GM23338 (cell line): ENCODE measurements around the gene CCL8. TPM values are rescaled to one million over a fixed set of nuclear protein-coding genes. Genes with fewer than 3 reads are reported as not detected.

ENCODE experiments used
- ATAC-seq: fragments of 200-7000 bp; cut with Tn5 transposase; 3 replicates; pipeline ENCODE4 v1.9.1; 2020
- DNase-seq: peaks from one replicate; pipeline ENCODE4 v3.0.0-alpha.2; 2015; ENCODE audit warnings: low spot score
- H2AFZ ChIP-seq: fragments of 200-600 bp; sonication (generic); 2 replicates; pipeline ENCODE4 v1.8.0; 2016; ENCODE audit warnings: antibody characterized with exemption, mild to moderate bottlenecking, moderate library complexity
- H3F3A ChIP-seq: fragments of 200-600 bp; sonication (generic); replicated peaks from 2 replicates; pipeline ENCODE4 v1.8.0; 2017; ENCODE audit warnings: antibody characterized with exemption, mixed run types, low read depth
- H3K27ac ChIP-seq: fragments of 200-600 bp; sonication (generic); 2 replicates; pipeline ENCODE4 v1.6.1; 2016; ENCODE audit warnings: low read depth
- H3K27me3 ChIP-seq: fragments of 200-600 bp; sonication (generic); 2 replicates; pipeline ENCODE4 v1.8.0; 2016; ENCODE audit warnings: mild to moderate bottlenecking, mixed run types, moderate library complexity; ENCODE audit not compliant: insufficient read depth
- H3K36me3 ChIP-seq: fragments of 200-600 bp; sonication (generic); 2 replicates; pipeline ENCODE4 v1.8.0; 2016; ENCODE audit warnings: mild to moderate bottlenecking; ENCODE audit not compliant: insufficient read depth
- H3K4me1 ChIP-seq: fragments of 200-600 bp; sonication (generic); 2 replicates; pipeline ENCODE4 v1.8.0; 2016; ENCODE audit warnings: mild to moderate bottlenecking, moderate library complexity; ENCODE audit not compliant: insufficient read depth
- H3K4me2 ChIP-seq: fragments of 200-600 bp; sonication (generic); 2 replicates; pipeline ENCODE4 v1.7.1; 2017; ENCODE audit warnings: mixed run types
- H3K4me3 ChIP-seq: fragments of 200-600 bp; sonication (generic); 2 replicates; pipeline ENCODE4 v1.6.1; 2016; ENCODE audit warnings: mixed run types
- H3K79me2 ChIP-seq: fragments of 200-600 bp; sonication (generic); replicated peaks from 2 replicates; pipeline ENCODE4 v1.8.0; 2017; ENCODE audit warnings: mild to moderate bottlenecking; ENCODE audit not compliant: insufficient read depth
- H3K9me2 ChIP-seq: fragments of 200-600 bp; sonication (generic); 2 replicates; pipeline ENCODE4 v1.8.0; 2017; ENCODE audit not compliant: insufficient read depth
- H4K20me1 ChIP-seq: fragments of 200-600 bp; sonication (generic); replicated peaks from 2 replicates; pipeline ENCODE4 v1.8.0; 2017; ENCODE audit warnings: mild to moderate bottlenecking; ENCODE audit not compliant: insufficient read depth
- H3K27ac Mint-ChIP-seq: 2 replicates; pipeline ENCODE4 v1.8.0; 2020; ENCODE audit warnings: inconsistent platforms, mild to moderate bottlenecking, moderate library complexity, mixed read lengths
- H3K27me3 Mint-ChIP-seq: 3 replicates; pipeline ENCODE4 v1.8.0; 2022; ENCODE audit warnings: low read depth, mild to moderate bottlenecking, moderate library complexity, mixed read lengths, inconsistent platforms; ENCODE audit not compliant: insufficient read depth, poor library complexity
- H3K36me3 Mint-ChIP-seq: 3 replicates; pipeline ENCODE4 v1.8.0; 2021; ENCODE audit warnings: low read depth, mild to moderate bottlenecking, inconsistent platforms, moderate library complexity, mixed read lengths
- H3K4me1 Mint-ChIP-seq: 3 replicates; pipeline ENCODE4 v1.8.0; 2020; ENCODE audit warnings: mild to moderate bottlenecking, inconsistent platforms, mixed read lengths
- H3K4me3 Mint-ChIP-seq: 3 replicates; pipeline ENCODE4 v1.8.0; 2021; ENCODE audit warnings: moderate library complexity, mild to moderate bottlenecking, inconsistent platforms, mixed read lengths
- H3K9me3 Mint-ChIP-seq: 3 replicates; pipeline ENCODE4 v1.8.0; 2020; ENCODE audit warnings: moderate library complexity, mild to moderate bottlenecking, inconsistent platforms, mixed read lengths
- CREB1 ChIP-seq: fragments of 250-450 bp; sonication (Bioruptor Pico); IDR thresholded peaks from 2 replicates; pipeline ENCODE4 v1.5.0; 2020; ENCODE audit warnings: low read depth, mild to moderate bottlenecking, moderate library complexity
- CTCF ChIP-seq, 2 experiments: fragments of 200-600 bp in 1 of 2; sonication (generic) in 1 of 2; conservative IDR thresholded peaks; 2 replicates each; pipeline versions ENCODE4 v1.5.1 to v1.6.1; 2016 to 2017; ENCODE audit warnings: antibody characterized with exemption in 2 of 2, low read depth in 2 of 2, mild to moderate bottlenecking in 2 of 2, moderate library complexity in 1 of 2
- ETS1 ChIP-seq: IDR thresholded peaks from 2 replicates; pipeline ENCODE4 v1.6.1; 2016; ENCODE audit warnings: antibody characterized with exemption
- EZH2 ChIP-seq: fragments of 200-600 bp; sonication (generic); IDR thresholded peaks from one replicate; pipeline ENCODE4 v1.8.0; 2017; ENCODE audit warnings: antibody characterized with exemption, mild to moderate bottlenecking, low read depth; ENCODE audit not compliant: unreplicated experiment
- EZH2phosphoT487 ChIP-seq: fragments of 200-600 bp; sonication (generic); IDR thresholded peaks from one replicate; pipeline ENCODE4 v1.8.1; 2018; ENCODE audit warnings: antibody characterized with exemption; ENCODE audit not compliant: unreplicated experiment
- JUNB ChIP-seq: IDR thresholded peaks from one replicate; pipeline ENCODE4 v1.6.1; 2016; ENCODE audit warnings: antibody characterized with exemption; ENCODE audit not compliant: unreplicated experiment
- NANOG ChIP-seq: IDR thresholded peaks from 2 replicates; pipeline ENCODE4 v1.6.1; 2016; ENCODE audit warnings: antibody characterized with exemption, borderline replicate concordance
- POLR2AphosphoS5 ChIP-seq: IDR thresholded peaks from 2 replicates; pipeline ENCODE4 v1.6.1; 2016; ENCODE audit warnings: antibody characterized with exemption, low read depth
- REST ChIP-seq: IDR thresholded peaks from one replicate; pipeline ENCODE4 v1.6.1; 2018; ENCODE audit warnings: antibody characterized with exemption; ENCODE audit not compliant: unreplicated experiment
- STAT1 ChIP-seq: IDR thresholded peaks from one replicate; pipeline ENCODE4 v1.6.1; 2016; ENCODE audit warnings: antibody characterized with exemption; ENCODE audit not compliant: unreplicated experiment
- ZNF114 ChIP-seq: fragments of 250-450 bp; sonication (Bioruptor Pico); IDR thresholded peaks from 2 replicates; pipeline ENCODE4 v1.5.0; 2020; ENCODE audit warnings: mild to moderate bottlenecking, moderate library complexity
- ZNF331 ChIP-seq: fragments of 250-450 bp; sonication (Bioruptor Pico); IDR thresholded peaks from 2 replicates; pipeline ENCODE4 v1.5.0; 2020; ENCODE audit warnings: low read depth, mild to moderate bottlenecking, moderate library complexity
- ZNF462 ChIP-seq: fragments of 250-450 bp; sonication (Bioruptor Pico); IDR thresholded peaks from 2 replicates; pipeline ENCODE4 v1.5.0; 2020; ENCODE audit warnings: mild to moderate bottlenecking, moderate library complexity
- polyA plus RNA-seq: library from polyadenylated mRNA; unstranded; fragments of >200 nt; fragmentation: Nextera tagmentation; extraction: Ambion mirVana; gene quantifications from 2 replicates; pipeline ENCODE4 v1.2.1, GENCODE V29; 2016
- total RNA-seq: library from RNA; depleted of rRNA; stranded (reverse); fragments of >200 nt; shearing (Covaris generic); gene quantifications from 2 replicates; pipeline ENCODE4 v1.2.3, GENCODE V29; 2014

Gene CCL8
- total and polyA plus RNA-seq, 2 experiments from 2014 or later: not detected

GRCh38 chr17:34308371-34308770 is 10.9 kb upstream of the CCL8 start:
- H3K27me3 ChIP-seq: no peaks in the 10 kb centered on the region
- H3K36me3 Mint-ChIP-seq: no peaks in the 10 kb centered on the region
- H3K4me1 ChIP-seq: no peaks in the 10 kb centered on the region
- no peaks in the 10 kb centered on the region for H3K9me2 ChIP-seq
- TF ChIP-seq NANOG: no peak
- no peak for TF ChIP-seq ZNF331 (CRISPR knock-in tag)
- no peak for TF ChIP-seq REST
- no peak for TF ChIP-seq EZH2
- no peak for TF ChIP-seq ZNF114
- no peak for TF ChIP-seq CTCF (conservative IDR thresholded peaks at IDR 0.05; ENCODE audit: low read depth in 2 of 2)
- no peak for TF ChIP-seq STAT1
- no peak for TF ChIP-seq EZH2phosphoT487
- TF ChIP-seq JUNB: no peak
- TF ChIP-seq ETS1: no peak
- no peak for TF ChIP-seq CREB1 (CRISPR knock-in tag)
- TF ChIP-seq ZNF462 (CRISPR knock-in tag): no peak
- no peak for TF ChIP-seq POLR2AphosphoS5
- no peaks in the 10 kb centered on the region for H3K4me1 Mint-ChIP-seq
- no peaks in the 10 kb centered on the region for H3K9me3 Mint-ChIP-seq
- ATAC-seq: no peak
- no peaks in the 10 kb centered on the region for H3K27me3 Mint-ChIP-seq
- H3K4me3 ChIP-seq: no peak overlapping the region
- no peak overlapping the region for H3K27ac Mint-ChIP-seq
- DNase-seq: no peak
- H3F3A ChIP-seq: no peaks in the 10 kb centered on the region
- no peaks in the 10 kb centered on the region for H3K79me2 ChIP-seq
- no peak overlapping the region for H3K27ac ChIP-seq
- H3K4me2 ChIP-seq: no peak overlapping the region
- no peaks in the 10 kb centered on the region for H3K36me3 ChIP-seq
- H3K4me3 Mint-ChIP-seq: no peak overlapping the region
- H2AFZ ChIP-seq: no peak overlapping the region
- no peaks in the 10 kb centered on the region for H4K20me1 ChIP-seq
